Sigmoid colon (tissue), 4 donors: ENCODE results near the gene FRRS1L.

Experiments
- CTCF ChIP-seq, 4 experiments: fragments of 450-650 bp in 3 of 4; fragments of 200-600 bp in 1 of 4; IDR thresholded peaks; one replicate each; pipeline ENCODE4 v1.5.1; 2016 to 2019; ENCODE audit warnings: antibody characterized with exemption in 4 of 4, mild to moderate bottlenecking in 3 of 4, moderate library complexity in 2 of 4
- EP300 ChIP-seq, 4 donors: sonication (generic); formaldehyde crosslinking; IDR thresholded peaks; one replicate each; pipeline ENCODE4 v1.6.1; 2017; ENCODE audit warnings: antibody characterized with exemption in 4 of 4
- POLR2A ChIP-seq, 2 donors: fragments of 450-650 bp; IDR thresholded peaks; one replicate each; pipeline ENCODE4 v1.6.1; 2016; ENCODE audit warnings: antibody characterized with exemption in 2 of 2, mild to moderate bottlenecking in 2 of 2, moderate library complexity in 2 of 2
- POLR2AphosphoS5 ChIP-seq, 4 donors: sonication (generic); formaldehyde crosslinking; IDR thresholded peaks; one replicate each; pipeline ENCODE4 v1.6.1; 2017; ENCODE audit warnings: antibody characterized with exemption in 4 of 4

- TF ChIP-seq CTCF (IDR thresholded peaks at IDR 0.05) (no peak), POLR2AphosphoS5 (IDR thresholded peaks at IDR 0.05) (no peak), POLR2A (IDR thresholded peaks at IDR 0.05) (no peak), EP300 (IDR thresholded peaks at IDR 0.05) (no peak)
Measured at GRCh38 chr9:109171926-109172325, 4.9 kb upstream of the FRRS1L start.
